ENCODE results near the gene GPR33.
"Not testable (repeated sequence)": the region's sequence is repeated elsewhere in the genome, so short reads cannot be mapped to it uniquely, and the experiment has no call there.

GPR33 gene, protein sequence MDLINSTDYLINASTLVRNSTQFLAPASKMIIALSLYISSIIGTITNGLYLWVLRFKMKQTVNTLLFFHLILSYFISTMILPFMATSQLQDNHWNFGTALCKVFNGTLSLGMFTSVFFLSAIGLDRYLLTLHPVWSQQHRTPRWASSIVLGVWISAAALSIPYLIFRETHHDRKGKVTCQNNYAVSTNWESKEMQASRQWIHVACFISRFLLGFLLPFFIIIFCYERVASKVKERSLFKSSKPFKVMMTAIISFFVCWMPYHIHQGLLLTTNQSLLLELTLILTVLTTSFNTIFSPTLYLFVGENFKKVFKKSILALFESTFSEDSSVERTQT

DNA sequence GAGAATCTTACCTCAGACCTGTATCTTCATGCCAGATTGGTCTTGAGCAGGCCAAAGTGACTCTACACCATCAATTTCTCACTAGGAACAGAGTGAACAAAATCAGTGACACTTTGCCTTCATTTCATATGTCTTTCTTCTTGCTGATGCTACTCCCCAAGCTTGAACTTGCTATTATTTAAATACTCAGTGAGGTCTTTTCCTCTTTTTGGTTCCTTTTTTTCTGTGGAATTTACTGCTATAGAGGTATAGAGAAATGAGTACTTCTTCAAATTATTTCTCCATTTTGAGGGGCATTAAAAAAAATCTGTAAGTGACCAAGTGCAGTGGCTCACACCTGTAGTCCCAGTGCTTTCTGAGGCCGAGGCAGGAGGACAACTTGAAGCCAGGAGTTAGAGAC, at the start of gene GPR33:
Gene GPR33 (minus strand): TSS at position 154 of the 400 bp plus-strand sequence. CDS start 4,074 bp downstream, outside the sequence.
- no peak for DNase-seq (ENCODE audit: low spot score)

DNA sequence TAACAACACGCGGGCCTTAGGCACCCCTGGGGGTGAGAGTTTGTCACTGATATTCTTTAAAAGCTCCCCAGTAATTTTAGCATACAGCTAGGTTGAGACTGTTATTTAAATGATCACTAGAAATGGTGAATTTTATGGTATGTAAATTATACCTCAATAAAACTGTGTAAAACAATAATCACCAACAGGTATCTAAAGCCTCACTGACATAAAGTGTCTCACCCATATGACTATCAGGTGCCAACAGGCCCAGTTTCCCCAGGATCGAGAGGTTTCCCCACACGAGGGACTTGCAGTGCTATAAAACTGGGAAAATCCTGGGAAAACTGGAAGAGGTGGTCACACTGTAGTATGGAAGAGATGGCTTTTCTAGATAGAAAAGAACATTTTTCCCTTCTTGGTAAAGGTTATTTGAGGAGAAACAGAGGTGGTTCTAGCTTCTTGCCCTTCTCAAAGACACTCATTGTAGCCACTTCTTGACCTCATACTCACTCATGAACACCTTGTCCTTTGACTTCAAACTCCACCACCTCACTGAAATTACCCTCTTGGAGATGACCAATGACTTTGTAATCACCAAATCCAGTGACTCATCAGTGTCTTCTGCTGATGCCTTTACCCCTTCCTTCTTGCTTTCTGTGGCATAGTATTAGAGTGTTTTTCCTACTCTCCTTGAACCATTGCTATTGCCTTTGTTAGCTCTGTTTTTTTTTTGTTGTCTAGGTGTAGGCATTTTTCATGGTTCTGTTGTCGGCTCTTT, 48.5 kb upstream of the GPR33 start:
- DNase-seq (ENCODE audit: low spot score) = no peak

DNA sequence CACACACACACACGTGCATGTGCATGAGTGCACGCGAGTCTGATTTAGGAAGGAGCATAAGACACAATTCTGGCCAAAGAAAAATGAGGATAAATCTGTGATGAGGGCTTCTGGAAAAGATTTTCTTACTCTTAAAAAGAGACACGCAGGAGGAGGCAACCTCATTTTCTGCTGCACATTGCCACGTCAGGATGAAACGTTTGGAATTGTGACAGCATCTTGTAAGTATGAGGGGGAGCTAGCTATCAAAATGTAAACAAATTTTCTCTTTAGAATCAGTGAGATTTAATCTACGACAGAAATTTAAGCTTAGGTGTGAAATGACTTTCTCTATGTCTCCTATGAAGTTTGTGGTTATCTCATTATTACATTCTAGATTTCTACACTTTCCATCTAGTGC, 42.3 kb upstream of the GPR33 start:
- DNase-seq (ENCODE audit: low spot score) = no peak

DNA sequence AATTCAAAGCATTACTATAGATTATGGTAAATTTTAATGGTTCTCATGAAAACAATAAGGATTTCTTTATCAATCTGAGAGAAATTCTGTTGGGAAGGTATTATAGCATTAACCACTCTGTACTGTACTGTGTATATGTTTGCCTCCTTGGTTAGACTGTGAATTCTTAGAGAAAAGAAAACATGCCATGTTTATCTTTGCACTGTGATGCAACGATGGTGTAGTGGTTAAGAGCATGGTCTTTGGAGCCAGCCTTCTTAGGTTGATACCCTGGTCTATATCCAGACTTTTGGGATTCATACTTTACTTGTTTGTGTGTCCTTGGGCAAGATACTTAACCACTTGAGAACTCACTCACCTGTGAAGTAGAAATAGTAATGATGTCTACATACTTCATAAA, 41.2 kb upstream of the GPR33 start:
- DNase-seq (ENCODE audit: low spot score) = no peak

DNA sequence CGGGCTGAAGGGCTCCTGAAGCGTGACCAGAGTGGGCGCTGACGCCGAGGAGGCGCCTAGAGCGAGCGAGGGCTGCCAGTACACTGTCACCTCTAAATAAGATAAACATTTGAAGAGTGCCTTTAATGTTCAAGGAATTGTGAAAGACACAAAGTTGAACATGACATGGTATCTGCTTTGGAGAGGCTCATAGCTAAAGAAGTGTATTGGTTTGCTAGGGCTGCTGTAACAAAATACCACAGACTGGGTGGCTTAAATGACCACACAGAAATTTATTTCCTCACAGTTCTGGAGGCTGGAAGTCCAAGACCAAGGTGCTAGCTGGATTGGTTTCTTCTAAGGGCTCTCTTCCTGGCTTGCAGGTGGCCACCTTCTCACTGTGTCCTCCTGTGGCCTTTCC, 39.7 kb upstream of the GPR33 start:
- DNase-seq (ENCODE audit: low spot score) = no peak

DNA sequence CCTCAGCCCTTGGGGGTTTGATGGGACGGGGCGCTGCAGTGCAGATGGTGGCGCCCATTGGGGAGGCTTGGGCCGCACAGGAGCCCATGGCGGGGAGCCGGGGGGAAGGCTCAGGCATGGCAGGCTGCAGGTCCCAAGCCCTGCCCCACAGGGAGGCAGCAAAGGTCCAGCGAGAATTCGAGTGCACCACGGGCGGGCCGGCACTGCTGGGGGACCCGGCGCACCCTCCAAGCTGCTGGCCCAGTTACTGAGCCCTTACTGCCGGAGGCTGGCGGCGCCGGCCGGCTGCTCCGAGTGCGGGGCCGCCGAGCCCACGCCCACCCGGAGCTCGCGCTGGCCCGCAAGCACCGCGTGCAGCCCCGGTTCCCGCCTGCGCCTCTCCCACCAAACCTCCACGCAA, 39.2 kb upstream of the GPR33 start:
- DNase-seq (ENCODE audit: low spot score) = no peak

DNA sequence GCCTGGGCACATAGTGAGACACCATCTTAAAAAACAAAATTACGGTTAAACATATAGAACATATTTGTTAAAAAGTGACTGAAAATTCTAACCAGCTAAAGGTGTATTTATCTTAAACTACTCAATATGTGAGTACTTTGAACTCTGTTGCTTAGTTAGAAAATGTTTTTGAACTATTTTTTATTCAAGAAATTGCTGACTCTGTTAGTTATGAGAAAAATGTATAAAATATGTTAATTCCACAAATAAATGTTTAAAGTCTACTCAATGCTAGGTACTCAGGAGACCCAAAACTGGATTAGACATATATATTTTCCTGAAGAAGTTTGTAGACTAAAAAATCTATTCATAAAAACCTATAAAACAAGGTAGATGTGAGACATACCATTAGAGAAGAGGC, 23.0 kb upstream of the GPR33 start:
- DNase-seq (ENCODE audit: low spot score) = no peak

DNA sequence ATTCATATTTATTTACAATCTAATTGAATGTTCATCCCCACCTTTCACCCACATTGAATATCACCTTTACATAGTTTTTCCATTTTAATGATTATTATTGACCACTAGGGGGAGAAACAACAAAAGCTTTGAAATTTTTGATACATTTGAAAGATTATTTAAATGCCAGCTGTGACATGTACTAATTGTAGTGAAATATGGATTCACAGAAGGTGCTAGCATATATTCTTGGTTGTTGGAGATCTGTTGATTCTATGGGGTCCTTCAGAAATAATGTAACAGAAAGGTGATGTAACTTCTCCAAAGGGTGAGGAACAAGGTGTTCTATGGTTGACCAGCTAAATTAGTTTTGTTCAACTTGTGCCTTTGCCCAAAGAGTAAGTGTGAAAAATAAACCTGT, 22.4 kb upstream of the GPR33 start:
- no peak for DNase-seq (ENCODE audit: low spot score)

DNA sequence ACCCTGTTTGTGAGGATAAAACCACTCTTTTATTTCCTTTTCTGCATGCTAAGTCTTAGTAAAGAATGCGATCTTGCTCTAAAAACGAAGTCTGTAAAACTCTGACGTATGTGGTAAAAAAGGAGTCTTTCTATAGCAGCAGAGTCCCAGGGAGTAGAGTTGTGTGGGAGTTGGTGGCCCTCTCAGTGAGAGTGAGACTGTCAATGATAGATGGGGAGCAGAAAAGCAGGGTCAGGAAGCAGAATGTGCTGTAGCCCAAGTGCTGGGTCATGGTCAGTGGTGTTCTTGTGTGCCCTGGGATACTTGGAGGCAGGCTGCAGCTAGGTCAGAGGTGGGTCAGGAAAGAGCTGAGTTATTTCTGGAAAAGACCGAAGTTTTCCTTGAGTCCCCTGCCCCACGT, 20.3 kb upstream of the GPR33 start:
- no peak for DNase-seq (ENCODE audit: low spot score)

DNA sequence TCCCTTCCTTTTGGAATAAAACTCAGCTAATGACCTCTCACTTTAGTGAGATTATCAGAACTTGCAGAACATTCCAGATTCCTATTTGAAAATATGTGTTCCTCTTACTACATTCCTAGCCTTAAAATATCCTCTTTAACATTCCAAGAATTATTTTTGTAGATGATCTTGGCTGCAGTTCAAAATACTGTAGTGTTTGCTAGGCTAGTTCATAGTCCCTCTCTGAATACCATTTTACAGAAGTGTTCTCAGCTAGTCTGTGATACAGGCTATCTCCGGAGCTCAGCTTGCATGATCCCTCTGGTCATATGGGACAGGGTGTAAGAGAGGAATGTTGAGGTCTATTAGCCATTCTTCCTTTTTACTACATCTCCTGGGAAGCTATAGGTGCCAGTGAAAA, 17.6 kb upstream of the GPR33 start:
- no peak for DNase-seq (ENCODE audit: low spot score)

DNA sequence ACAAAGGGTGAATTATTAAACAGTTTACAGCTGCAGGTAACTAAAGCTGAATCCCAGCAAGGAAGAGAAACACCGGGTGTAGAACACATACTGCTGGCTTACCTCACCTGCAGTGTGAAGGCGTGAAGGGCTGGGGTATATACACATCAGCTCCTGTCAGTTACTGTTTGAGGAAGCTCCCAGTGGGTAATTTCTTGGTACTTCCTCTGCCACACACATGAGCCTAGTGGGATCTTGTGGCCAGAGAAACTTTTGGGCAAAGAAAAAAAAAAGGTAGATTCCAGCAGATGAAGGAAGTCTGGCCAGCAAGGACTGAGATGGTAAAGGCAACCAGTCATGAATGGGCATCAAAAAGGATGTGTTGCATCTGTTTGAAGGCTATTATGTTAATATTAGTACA, 14.0 kb upstream of the GPR33 start:
- DNase-seq (ENCODE audit: low spot score) = no peak

DNA sequence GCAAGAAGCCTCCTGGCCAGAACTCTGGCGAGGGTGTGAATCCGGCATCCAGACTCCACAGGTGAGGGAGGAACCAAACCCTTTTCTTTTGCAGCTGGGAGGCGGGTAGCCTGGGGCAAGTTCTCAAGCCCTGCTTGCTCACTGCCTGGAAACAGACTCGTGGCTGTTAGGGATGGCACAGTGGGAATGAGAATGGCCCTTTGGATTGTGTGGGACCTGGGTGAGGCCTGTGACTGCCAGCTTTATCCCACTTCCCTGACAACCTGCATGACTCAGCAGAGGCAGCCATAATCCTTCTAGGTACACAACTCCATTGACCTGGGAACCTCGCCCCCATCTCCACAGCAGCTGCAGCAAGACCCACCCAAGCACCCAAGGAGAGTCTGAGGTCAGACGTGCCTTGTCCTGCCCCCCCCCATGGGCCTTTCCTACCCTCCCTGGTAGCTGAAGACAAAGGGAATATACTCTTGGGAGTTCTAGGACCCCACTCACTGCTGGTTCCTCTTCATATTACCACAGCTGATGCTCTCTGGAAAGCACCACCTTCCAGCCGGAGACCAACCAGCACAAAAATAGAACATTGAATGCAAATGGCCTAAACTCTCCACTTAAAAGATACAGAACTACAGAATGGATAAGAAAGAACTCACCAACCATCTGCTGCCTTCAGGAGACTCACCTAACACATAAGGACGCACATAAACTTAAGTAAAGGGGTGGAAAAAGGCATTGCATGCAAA, 5.1 kb upstream of the GPR33 start:
- DNase-seq (ENCODE audit: low spot score) = no peak

DNA sequence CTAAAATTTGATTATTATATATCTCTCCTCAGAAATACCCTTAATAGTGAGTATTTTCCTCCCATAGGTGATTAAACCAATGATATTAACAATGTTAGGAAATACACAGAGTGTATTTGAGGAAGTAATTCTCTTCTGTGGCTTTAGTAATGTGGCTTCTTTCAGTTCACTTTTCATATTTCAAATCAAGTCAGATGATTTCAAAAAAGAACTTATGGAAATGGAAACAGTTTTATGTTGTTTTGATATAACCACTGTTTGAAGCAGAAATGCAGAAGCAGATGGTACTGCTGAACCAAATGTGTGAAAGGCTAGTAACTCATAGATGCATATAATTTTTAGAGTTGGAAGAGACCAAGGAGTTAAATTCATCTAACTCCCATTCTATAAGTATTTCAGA, 1.9 kb upstream of the GPR33 start:
- no peak for DNase-seq (ENCODE audit: low spot score)

DNA sequence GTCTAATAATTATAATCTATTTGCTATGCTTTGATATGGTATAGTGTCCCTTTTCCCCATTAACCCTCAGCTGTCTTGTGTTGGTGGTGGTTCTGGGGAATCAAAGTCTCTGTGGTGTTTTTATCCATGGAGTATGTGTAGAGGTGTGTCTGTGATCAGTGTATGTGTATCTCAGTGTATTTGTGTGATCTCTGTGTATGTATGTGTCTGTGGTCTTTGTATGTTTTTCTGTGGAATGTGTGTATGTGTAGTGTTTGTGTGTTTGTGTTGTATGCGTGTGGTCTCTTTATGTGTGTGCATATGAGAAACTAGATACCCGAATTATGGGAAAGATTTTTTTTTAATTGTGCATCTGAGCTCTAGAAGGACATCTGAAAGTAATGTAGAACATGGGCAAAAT, 1.1 kb downstream of the GPR33 start:
- no peak for DNase-seq (ENCODE audit: low spot score)

DNA sequence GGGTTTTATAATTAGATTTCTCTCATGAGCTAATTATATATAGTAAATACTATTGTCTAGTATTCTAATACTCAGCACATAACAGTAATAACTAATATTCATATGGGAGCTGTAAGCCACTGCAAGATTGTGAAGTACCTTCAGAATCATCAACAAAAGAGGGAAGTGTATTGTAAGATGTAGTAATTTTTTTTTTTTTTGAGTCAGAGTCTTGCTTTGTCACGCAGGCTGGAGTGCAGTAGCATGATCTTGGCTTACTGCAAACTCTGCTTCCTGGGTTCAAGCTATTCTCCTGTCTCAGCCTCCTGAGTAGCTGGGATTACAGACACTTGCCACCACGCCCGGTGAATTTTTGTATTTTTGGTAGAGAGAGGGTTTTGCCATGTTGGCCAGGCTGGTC, 3.1 kb downstream of the GPR33 start:
- DNase-seq (ENCODE audit: low spot score) = no peak

DNA sequence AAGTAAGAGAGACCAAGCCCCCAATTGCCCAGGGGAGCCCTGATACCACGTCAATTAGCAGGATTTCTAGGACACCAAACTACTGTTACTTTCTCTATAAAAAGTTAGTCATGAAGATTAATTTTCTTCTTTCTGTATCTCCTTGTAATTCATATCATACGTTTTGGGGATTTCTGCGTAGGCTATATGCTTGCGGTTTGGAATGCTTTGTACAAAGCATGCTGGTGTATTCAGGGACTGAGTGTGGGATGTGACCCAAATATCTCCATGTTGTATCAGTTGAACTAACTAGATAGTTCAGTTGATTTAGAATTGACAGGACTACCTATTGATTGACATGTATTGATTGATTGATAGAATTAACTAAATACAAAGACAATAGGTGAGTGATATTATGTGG, 7.7 kb downstream of the GPR33 start:
- no peak for DNase-seq (ENCODE audit: low spot score)

DNA sequence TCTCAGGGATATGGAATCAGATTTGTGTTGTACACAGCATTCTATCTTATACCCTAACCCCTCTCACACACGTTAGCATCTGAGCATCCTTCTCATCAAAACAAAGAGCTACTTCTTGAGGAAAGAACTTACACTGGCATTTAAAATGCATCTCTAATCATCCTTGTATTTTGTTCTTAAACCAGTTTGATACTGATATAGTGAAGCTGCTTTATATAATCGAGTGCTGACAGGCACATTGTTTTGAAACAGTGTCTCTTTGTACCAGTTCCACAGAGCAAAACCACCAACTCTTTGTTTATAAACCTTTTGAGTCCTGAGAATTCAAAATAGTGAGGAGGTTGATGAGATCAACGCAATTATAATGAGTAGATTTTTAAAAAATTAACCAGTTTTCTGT, 8.8 kb downstream of the GPR33 start:
- no peak for DNase-seq (ENCODE audit: low spot score)

DNA sequence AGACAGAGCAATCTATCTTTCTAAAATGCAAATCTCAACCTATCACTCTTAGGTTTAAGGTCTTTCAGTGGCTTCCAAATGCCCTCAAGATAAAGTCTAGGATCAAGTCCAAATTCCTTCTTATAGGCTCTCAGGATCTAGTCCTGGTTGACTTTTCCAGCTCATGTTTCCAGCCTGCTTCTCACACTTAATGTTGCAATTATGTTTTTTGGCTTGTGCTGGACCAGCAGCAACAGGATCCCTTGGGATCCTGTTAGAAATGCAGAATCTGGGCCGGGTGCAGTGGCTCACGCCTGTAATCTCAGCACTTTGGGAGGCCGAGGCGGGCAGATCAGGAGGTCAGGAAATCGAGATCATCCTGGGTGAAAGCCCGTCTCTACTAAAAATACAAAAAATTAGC, 10.6 kb downstream of the GPR33 start:
- DNase-seq (ENCODE audit: low spot score) = no peak

DNA sequence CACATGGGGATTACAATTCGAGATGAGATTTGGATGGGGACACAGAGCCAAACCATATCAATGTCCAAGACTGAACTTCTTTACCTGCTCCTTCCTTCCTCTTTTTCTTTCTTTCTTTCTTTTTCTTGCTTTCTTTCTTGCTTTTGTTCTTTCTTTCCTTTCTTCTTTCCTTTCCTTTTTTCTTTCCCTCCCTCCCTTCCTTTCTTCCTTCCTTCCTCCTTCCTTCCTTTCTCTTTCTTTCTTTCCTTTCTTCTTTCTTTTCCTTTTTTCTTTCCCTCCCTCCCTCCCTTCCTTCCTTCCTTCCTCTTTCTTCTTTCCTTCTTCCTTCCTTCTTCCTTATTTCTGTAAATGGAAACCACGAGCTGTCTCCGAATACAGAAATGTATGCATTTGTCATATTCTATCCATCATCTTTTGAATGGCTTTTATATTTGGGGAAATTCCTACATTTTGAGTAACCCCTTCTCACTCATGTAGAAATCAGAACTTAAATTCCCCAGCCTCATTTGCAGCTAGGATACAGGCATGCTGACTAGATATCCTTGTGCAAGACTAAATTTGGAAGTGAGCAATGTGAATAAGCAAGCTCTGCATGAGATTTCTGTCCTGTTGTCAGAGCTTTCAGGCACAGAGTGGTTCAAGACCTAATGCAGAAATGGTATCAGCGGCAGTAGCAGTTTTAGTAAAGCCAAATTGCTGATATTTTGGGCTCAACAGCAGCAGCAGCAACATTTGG, 11.5 kb downstream of the GPR33 start:
- DNase-seq (ENCODE audit: low spot score) = no peak

DNA sequence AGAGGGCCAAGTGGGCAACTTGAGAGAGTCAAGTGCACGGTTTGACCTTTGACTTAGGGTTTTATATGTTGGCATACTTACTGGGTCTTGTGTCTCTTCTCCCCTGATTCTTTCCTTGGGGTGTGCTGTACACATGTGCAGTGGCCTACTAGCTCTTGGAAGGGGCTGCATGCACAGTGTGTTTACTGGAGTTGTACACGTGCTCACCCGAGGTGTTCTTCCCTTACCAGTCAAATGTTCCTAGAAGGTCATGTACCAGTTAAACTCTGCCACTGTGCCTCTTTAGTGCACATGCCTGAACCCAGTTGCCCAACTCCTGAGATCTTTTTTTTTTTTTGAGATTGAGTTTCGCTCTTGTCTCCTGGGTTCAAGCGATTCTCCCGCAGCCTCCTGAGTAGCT, 21.3 kb downstream of the GPR33 start:
- DNase-seq (ENCODE audit: low spot score) = no peak

DNA sequence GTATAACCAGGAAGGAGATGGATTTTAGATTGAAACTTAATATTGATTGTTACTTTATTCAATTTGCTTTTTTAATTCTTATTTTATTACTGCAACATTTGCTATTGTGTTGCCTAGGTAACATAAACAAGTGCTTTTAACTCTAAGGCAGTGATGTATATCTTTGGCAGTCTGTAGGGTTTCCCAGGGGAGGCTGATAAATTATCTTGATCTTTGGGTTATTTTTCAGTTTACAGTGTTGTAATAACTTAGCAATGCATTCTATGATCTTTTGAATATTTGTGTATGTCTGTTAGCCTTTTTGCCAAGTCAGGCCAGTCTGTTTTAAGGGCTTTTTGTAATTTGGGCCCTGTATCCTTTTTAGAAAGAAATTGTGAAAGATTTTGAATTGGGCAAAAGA, 22.7 kb downstream of the GPR33 start:
- no peak for DNase-seq (ENCODE audit: low spot score)

DNA sequence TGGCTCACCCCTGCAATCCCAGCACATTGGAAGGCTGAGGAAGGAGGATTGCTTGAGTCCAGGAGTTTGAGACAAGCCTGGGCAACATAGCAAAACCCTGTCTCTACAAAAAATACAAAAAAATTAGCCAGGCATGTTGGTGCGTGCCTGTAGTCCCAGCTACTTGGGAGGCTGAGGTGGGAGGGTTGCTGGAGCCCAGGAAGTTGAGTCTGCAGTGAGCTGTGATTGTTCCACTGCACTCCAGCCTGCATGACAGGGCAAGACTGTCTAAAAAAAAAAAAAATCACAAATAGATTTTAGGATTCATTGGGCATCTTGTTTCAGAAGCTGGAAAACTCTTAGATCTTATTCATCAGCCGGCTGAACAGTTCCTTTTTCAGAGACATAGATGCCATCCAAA, 25.4 kb downstream of the GPR33 start:
- DNase-seq (ENCODE audit: low spot score) = not testable (repeated sequence)

Measured in activated CD4-positive, alpha-beta T cell treated with anti-CD3 and anti-CD28 coated beads, Interleukin-2, Interleukin-4, amounts not matched to agents 100 ng/mL and 50 ng/mL, durations not matched to agents 16 hours and 8 hours (primary cell).